Panc1 (cell line): Measurements from ENCODE around the gene TGM4.

ENCODE experiments used
- CTCF ChIP-seq: fragments of 450-650 bp; IDR thresholded peaks from 2 replicates; pipeline ENCODE4 v1.5.1; 2017; ENCODE audit warnings: mild to moderate bottlenecking
- POLR2AphosphoS5 ChIP-seq: IDR thresholded peaks from 2 replicates; pipeline ENCODE4 v1.6.1; 2012; ENCODE audit warnings: mild to moderate bottlenecking, low read depth, low read length, moderate library complexity

DNA sequence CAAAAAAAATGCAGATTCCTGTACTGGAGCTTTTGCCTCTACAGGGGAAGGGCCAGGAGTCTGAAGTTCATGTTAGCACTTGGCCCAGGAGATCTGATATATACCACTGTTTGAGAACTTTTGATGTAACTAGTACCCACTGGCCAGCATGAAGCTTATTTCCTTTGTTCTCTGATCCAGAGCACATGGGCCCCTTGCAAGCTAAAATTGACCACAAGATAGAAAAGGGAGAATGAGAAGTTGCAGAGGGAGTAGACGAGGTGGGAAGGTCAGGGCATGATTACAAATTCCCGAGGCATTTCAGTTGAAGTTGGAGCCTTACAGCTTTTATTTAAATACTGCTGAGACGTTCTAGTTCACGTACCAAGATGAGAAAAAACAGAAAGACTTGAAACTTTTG lies 28.2 kb downstream of the TGM4 start:
- no peak for TF ChIP-seq CTCF
- no peak for TF ChIP-seq POLR2AphosphoS5
